ENCODE results near the gene SNORC.

DNA sequence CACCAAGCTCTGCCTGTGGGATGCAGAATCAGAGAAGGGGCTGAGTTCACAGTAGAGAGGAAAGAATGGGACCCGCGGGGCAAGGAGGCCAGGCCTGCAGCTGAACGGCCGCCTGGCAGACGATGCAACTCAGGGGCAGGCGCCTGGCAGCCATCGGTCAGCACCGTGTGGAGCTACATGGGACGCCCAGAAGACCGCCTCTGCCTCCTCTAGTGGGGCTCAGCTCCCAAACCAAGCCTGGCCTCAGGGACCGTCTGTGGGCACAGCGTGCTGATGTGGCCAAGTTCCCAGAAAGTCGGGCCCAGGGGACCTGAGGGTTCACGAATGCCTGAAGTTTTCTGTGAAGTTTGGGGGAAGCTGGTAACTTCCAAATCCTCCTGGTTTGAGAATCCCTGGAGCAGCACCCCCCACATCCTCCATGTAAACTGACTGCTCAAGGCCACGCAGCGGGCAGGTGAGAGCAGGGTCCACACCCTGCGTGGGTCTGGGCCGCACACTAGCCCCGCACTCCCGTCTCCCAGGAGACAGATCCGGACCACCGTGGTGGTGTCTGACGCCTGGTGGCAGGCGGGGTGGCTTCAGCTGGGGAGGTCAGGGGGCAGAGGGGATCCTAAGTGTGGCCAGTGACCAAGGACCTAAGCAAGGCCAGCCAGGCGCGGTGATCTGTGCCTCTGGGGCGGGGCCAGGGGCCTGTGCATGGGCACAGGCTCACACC, 14.6 kb downstream of the SNORC start:
- TF ChIP-seq, protein P1, sequence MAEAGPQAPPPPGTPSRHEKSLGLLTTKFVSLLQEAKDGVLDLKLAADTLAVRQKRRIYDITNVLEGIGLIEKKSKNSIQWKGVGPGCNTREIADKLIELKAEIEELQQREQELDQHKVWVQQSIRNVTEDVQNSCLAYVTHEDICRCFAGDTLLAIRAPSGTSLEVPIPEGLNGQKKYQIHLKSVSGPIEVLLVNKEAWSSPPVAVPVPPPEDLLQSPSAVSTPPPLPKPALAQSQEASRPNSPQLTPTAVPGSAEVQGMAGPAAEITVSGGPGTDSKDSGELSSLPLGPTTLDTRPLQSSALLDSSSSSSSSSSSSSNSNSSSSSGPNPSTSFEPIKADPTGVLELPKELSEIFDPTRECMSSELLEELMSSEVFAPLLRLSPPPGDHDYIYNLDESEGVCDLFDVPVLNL (IDR thresholded peaks at IDR 0.05; ENCODE audit: low read depth, low read length): no peak
- no peak for TF ChIP-seq EGR1 (IDR thresholded peaks at IDR 0.05; ENCODE audit: borderline replicate concordance in 1 of 2, low read depth in 2 of 2, low read length in 2 of 2)
- TF ChIP-seq, protein P2, sequence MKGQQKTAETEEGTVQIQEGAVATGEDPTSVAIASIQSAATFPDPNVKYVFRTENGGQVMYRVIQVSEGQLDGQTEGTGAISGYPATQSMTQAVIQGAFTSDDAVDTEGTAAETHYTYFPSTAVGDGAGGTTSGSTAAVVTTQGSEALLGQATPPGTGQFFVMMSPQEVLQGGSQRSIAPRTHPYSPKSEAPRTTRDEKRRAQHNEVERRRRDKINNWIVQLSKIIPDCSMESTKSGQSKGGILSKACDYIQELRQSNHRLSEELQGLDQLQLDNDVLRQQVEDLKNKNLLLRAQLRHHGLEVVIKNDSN (IDR thresholded peaks at IDR 0.05; ENCODE audit: borderline replicate concordance, extremely low read length, insufficient read depth, low read depth, low read length): no peak
- TF ChIP-seq, protein P3, sequence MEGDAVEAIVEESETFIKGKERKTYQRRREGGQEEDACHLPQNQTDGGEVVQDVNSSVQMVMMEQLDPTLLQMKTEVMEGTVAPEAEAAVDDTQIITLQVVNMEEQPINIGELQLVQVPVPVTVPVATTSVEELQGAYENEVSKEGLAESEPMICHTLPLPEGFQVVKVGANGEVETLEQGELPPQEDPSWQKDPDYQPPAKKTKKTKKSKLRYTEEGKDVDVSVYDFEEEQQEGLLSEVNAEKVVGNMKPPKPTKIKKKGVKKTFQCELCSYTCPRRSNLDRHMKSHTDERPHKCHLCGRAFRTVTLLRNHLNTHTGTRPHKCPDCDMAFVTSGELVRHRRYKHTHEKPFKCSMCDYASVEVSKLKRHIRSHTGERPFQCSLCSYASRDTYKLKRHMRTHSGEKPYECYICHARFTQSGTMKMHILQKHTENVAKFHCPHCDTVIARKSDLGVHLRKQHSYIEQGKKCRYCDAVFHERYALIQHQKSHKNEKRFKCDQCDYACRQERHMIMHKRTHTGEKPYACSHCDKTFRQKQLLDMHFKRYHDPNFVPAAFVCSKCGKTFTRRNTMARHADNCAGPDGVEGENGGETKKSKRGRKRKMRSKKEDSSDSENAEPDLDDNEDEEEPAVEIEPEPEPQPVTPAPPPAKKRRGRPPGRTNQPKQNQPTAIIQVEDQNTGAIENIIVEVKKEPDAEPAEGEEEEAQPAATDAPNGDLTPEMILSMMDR (IDR thresholded peaks at IDR 0.05 in 2 of 3, conservative IDR thresholded peaks at IDR 0.05 in 1 of 3; ENCODE audit: control insufficient read depth in 2 of 3, extremely low read depth in 1 of 3, insufficient read depth in 1 of 3, low read depth in 3 of 3, low read length in 3 of 3): no peak
- no peak for TF ChIP-seq EZH2 (IDR thresholded peaks at IDR 0.05; ENCODE audit: borderline replicate concordance, control insufficient read depth, low read depth, low read length)
- TF ChIP-seq POLR2A (IDR thresholded peaks at IDR 0.05; ENCODE audit: low read depth, low read length): no peak

All from GM12878 (cell line).